ENCODE results near the gene TAOK3.

- no peak for TF ChIP-seq EZH2 (IDR thresholded peaks at IDR 0.05; ENCODE audit: low read depth)
- TF ChIP-seq, protein P1, sequence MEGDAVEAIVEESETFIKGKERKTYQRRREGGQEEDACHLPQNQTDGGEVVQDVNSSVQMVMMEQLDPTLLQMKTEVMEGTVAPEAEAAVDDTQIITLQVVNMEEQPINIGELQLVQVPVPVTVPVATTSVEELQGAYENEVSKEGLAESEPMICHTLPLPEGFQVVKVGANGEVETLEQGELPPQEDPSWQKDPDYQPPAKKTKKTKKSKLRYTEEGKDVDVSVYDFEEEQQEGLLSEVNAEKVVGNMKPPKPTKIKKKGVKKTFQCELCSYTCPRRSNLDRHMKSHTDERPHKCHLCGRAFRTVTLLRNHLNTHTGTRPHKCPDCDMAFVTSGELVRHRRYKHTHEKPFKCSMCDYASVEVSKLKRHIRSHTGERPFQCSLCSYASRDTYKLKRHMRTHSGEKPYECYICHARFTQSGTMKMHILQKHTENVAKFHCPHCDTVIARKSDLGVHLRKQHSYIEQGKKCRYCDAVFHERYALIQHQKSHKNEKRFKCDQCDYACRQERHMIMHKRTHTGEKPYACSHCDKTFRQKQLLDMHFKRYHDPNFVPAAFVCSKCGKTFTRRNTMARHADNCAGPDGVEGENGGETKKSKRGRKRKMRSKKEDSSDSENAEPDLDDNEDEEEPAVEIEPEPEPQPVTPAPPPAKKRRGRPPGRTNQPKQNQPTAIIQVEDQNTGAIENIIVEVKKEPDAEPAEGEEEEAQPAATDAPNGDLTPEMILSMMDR (conservative IDR thresholded peaks at IDR 0.05): no peak
These were observed 72.8 kb downstream of the TAOK3 start for GRCh38 chr12:118299791-118300460.
